Measurements from ENCODE around the gene SERPINF2. TPM values are rescaled to one million over a fixed set of nuclear protein-coding genes. Genes with fewer than 3 reads are reported as not detected.

SERPINF2 gene
- polyA plus RNA-seq, 1 donor (not counting 4 experiments of a cell fraction or from before 2014, with no cell fraction given) = 0.96 TPM

DNA sequence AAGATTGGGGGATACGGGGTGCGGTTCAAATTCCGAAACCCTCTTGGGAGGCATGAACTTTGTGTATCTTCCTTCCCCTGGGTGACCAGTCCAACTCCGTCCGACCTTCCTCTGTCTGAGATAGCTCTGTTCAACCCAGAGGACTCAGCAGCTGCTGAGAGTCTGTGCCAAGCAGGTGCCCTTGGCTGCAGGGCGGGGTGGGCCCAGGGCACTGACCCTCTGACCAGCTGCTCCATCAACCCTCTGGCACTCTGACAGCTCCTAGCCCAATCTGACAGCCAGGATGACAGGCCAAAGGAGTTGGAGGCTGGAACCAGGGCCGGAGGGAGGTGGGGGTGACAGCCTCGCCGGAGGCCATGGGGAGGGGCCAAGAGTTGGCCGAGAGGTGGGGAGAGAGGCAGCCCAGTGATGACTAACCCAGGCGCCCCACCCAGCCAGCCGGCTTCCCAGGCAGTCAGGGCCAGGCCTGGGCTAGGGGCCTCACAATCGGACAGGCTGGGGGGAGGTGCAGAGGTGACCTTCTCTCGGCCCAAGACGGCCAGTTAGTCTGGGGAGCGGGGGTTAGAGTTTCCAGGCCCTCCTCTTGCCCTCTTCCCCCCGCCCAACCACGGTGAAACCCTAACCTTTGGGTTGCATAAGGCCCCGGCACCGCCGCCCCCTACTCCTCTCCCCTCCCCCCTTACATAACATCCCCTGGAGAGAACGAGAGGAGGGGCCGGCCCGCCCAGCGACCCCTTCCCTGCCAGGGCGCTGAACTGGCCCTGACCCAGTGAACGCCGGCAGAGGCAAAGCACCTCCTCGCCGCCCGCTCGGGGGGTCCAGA, 27.5 kb upstream of the SERPINF2 start:
- peaks cover 32% of the 10 kb centered on the region for H4K20me1 ChIP-seq (ENCODE audit: control insufficient read depth, extremely low read depth, insufficient read depth, low read length)
- H3K4me2 ChIP-seq (ENCODE audit: control insufficient read depth, extremely low read depth, insufficient read depth, low read depth, low read length) = peak overlapping the region; percentile 85
- peaks cover 41% of the 10 kb centered on the region for H3K4me1 ChIP-seq (ENCODE audit: control insufficient read depth, extremely low read depth, insufficient read depth, low read length)
- no peak overlapping the region for H2AFZ ChIP-seq (ENCODE audit: control insufficient read depth, low read length)
- peak overlapping the region; percentile 79 to 96 (median 81) for H3K4me3 ChIP-seq (ENCODE audit: control insufficient read depth in 2 of 3, extremely low read depth in 1 of 3, insufficient read depth in 2 of 3, low read depth in 1 of 3, low read length in 3 of 3)
- no peaks in the 10 kb centered on the region for H3K9me1 ChIP-seq (ENCODE audit: control insufficient read depth, extremely low read depth, insufficient read depth, low read length)
- peaks cover 36% of the 10 kb centered on the region for H3K79me2 ChIP-seq (ENCODE audit: control insufficient read depth, insufficient read depth, low read length)
- DNase-seq (ENCODE audit: low read depth, low spot score) (no peak), FAIRE-seq (no peak)
- no peaks in the 10 kb centered on the region for H3K9me3 ChIP-seq (ENCODE audit: control insufficient read depth, low read depth, low read length)
- H3K27ac ChIP-seq (ENCODE audit: control insufficient read depth, insufficient read depth, low read length) = peak overlapping the region; percentile 86
- dilution Hi-C loops (cut with MboI; ENCODE audit: extremely low pct_ligation_motif_present, low sequenced_read_pairs) = no loop called here
- H3K27me3 ChIP-seq (ENCODE audit: control insufficient read depth, extremely low read depth, insufficient read depth, low read length) = no peaks in the 10 kb centered on the region
- H3K36me3 ChIP-seq (ENCODE audit: control insufficient read depth in 2 of 2, extremely low read depth in 1 of 2, insufficient read depth in 2 of 2, low read length in 2 of 2) = peaks cover 22 to 25% of the 10 kb centered on the region in 2 experiments
- H3K9ac ChIP-seq (ENCODE audit: control insufficient read depth, extremely low read depth, insufficient read depth, low read length) = peak overlapping the region; percentile 86
- TF ChIP-seq EZH2 (IDR thresholded peaks at IDR 0.05; ENCODE audit: low read length) = no peak
- TF ChIP-seq, protein P1, sequence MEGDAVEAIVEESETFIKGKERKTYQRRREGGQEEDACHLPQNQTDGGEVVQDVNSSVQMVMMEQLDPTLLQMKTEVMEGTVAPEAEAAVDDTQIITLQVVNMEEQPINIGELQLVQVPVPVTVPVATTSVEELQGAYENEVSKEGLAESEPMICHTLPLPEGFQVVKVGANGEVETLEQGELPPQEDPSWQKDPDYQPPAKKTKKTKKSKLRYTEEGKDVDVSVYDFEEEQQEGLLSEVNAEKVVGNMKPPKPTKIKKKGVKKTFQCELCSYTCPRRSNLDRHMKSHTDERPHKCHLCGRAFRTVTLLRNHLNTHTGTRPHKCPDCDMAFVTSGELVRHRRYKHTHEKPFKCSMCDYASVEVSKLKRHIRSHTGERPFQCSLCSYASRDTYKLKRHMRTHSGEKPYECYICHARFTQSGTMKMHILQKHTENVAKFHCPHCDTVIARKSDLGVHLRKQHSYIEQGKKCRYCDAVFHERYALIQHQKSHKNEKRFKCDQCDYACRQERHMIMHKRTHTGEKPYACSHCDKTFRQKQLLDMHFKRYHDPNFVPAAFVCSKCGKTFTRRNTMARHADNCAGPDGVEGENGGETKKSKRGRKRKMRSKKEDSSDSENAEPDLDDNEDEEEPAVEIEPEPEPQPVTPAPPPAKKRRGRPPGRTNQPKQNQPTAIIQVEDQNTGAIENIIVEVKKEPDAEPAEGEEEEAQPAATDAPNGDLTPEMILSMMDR (optimal IDR thresholded peaks at IDR 0.05 in 1 of 3, IDR thresholded peaks at IDR 0.05 in 1 of 3, conservative IDR thresholded peaks at IDR 0.05 in 1 of 3; ENCODE audit: extremely low read depth in 1 of 3, insufficient read depth in 2 of 3, low read length in 3 of 3) = no peak

DNA sequence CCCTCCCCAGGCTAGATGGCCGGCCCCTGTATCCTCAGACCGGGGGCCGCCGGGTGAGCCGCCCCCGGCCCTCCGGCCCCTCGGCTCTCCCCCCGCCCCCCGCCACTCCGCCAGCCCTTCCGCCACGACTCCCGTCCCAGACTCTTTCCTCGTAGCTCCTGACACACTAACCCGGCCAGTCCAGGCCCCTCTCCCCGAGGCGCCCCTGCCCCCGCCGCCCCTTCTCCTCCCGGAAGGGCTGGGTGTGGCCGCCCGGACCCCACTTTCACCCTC, 26.9 kb upstream of the SERPINF2 start:
- Histone ChIP-seq H3K27me3 (ENCODE audit: control insufficient read depth, extremely low read depth, insufficient read depth, low read length) (no peaks in the 10 kb centered on the region), H3K27ac (ENCODE audit: control insufficient read depth, insufficient read depth, low read length) (peak overlapping the region; percentile 86), H3K9ac (ENCODE audit: control insufficient read depth, extremely low read depth, insufficient read depth, low read length) (peak overlapping the region; percentile 86), H3K9me1 (ENCODE audit: control insufficient read depth, extremely low read depth, insufficient read depth, low read length) (no peaks in the 10 kb centered on the region), H3K4me1 (ENCODE audit: control insufficient read depth, extremely low read depth, insufficient read depth, low read length) (peaks cover 44% of the 10 kb centered on the region), H3K79me2 (ENCODE audit: control insufficient read depth, insufficient read depth, low read length) (peaks cover 36% of the 10 kb centered on the region), H3K9me3 (ENCODE audit: control insufficient read depth, low read depth, low read length) (no peaks in the 10 kb centered on the region), H2AFZ (ENCODE audit: control insufficient read depth, low read length) (no peak overlapping the region), H3K4me2 (ENCODE audit: control insufficient read depth, extremely low read depth, insufficient read depth, low read depth, low read length) (no peak overlapping the region), H3K4me3 (ENCODE audit: control insufficient read depth in 2 of 3, extremely low read depth in 1 of 3, insufficient read depth in 2 of 3, low read depth in 1 of 3, low read length in 3 of 3) (peak overlapping the region; percentile 79 to 96 (median 81)), H4K20me1 (ENCODE audit: control insufficient read depth, extremely low read depth, insufficient read depth, low read length) (peaks cover 32% of the 10 kb centered on the region), H3K36me3 (ENCODE audit: control insufficient read depth in 2 of 2, extremely low read depth in 1 of 2, insufficient read depth in 2 of 2, low read length in 2 of 2) (peaks cover 22 to 25% of the 10 kb centered on the region in 2 experiments)
- FAIRE-seq (no peak), DNase-seq (ENCODE audit: low read depth, low spot score) (no peak)
- dilution Hi-C loops (cut with MboI; ENCODE audit: extremely low pct_ligation_motif_present, low sequenced_read_pairs) = no loop called here
- no peak for TF ChIP-seq EZH2 (IDR thresholded peaks at IDR 0.05; ENCODE audit: low read length)
- TF ChIP-seq, protein P1 (optimal IDR thresholded peaks at IDR 0.05 in 1 of 3, IDR thresholded peaks at IDR 0.05 in 1 of 3, conservative IDR thresholded peaks at IDR 0.05 in 1 of 3; ENCODE audit: extremely low read depth in 1 of 3, insufficient read depth in 2 of 3, low read length in 3 of 3) = no peak
